Upper lobe of left lung (tissue), 4 donors: Measurements from ENCODE around the gene ATP1A2.

Experiments used
- CTCF ChIP-seq, 6 experiments: fragments of 450-650 bp in 4 of 6; fragments of 200-600 bp in 2 of 6; sonication (generic) in 2 of 6; IDR thresholded peaks; one replicate each; pipeline ENCODE4 v1.5.1; 2016 to 2019; ENCODE audit warnings: antibody characterized with exemption in 6 of 6
- EP300 ChIP-seq, 4 donors: sonication (generic); formaldehyde crosslinking; IDR thresholded peaks; one replicate each; pipeline ENCODE4 v1.5.1; 2017; ENCODE audit warnings: antibody characterized with exemption in 4 of 4, control low read depth in 2 of 4
- POLR2A ChIP-seq, 4 donors: fragments of 450-650 bp; IDR thresholded peaks; one replicate each; pipeline ENCODE4 v1.5.1; 2016 to 2017; ENCODE audit warnings: antibody characterized with exemption in 4 of 4, mild to moderate bottlenecking in 2 of 4
- POLR2AphosphoS5 ChIP-seq, 2 donors: sonication (generic); formaldehyde crosslinking; IDR thresholded peaks; one replicate each; pipeline ENCODE4 v1.5.1; 2017; ENCODE audit warnings: antibody characterized with exemption in 2 of 2

DNA sequence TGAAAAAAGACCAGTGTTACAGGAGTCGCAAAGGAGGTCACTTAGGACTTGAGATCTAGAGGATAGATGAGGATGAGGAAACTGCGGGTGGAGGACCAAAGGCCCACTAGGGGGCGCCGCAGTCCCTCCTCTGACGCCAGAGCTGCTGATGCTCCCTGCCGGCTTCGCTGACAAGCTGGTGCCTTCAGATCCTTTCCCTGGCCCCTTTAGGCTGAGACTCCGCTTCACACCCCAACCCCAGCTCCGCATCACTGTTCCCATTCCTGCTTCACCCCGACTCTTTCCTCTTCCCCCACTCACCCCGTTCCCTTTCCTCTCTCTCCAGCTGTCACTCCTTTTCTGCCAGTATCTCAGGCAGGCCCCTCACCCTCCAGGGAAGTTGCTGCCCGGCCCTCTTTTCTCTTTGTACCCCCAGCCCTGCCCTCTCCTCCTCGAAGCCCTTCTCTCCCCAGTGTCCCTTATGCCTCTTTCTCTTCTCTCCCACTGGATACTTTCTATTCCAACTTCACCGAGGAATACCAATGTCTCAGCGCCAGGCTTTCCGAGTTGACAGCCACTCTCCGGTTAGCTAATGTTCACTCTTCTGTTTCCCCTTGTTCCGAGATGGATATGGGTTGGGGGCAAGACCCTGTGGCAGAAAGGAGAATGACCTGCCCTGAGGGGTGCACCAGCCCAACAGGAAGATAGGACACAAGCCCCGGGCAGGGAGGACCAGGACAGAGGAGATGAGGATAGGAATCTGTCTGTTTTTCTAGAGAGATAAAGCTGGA lies 29.7 kb upstream of the ATP1A2 start:
- TF ChIP-seq EP300 (IDR thresholded peaks at IDR 0.05) (no peak), CTCF (IDR thresholded peaks at IDR 0.05) (peak; percentile 56 to 83 (median 73)), POLR2A (IDR thresholded peaks at IDR 0.05) (no peak), POLR2AphosphoS5 (IDR thresholded peaks at IDR 0.05) (no peak)
